ENCODE results near the gene KIAA1671. TPM values are rescaled to one million over a fixed set of nuclear protein-coding genes. Genes with fewer than 3 reads are reported as not detected.

The KIAA1671 gene
- total and polyA plus RNA-seq, 2 of the 4 experiments (the other 2 are of a cell fraction): 0.02 TPM; not detected in 1

DNA sequence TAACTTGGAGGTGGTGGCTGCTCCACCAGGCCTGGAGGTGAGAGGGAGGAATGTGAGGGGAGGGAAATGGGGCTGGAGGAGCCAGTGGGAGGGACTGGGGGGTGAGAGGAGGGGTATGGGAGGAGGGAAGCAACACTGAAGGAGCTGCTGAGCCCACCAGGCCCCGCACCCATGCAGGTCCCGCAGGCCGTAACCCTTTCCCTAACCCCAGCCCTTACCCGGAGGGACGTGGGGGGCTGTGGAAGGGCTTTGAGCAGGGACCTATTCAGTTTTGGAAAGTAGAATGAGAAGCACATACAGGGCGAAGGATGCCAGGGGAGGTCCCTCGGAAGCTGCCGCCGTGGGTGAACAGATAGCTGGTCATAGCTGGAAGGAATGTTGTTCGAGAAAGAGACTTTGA lies 213.3 kb downstream of the KIAA1671 start:
- ATAC-seq (ENCODE audit: low read depth): no peak
- 58% methylated on average over 4 of the region's 10 CpGs; no CpG with 5 or more reads in 1 of the 2 experiments for WGBS, 2 experiments (ENCODE audit: extremely low coverage in 2 of 2, insufficient read length in 1 of 2)
- Histone ChIP-seq H2BK120ac (ENCODE audit: low read depth, low read length) (no peak overlapping the region), H2AK5ac (ENCODE audit: low read depth, low read length) (no peak overlapping the region), H3K79me1 (ENCODE audit: low read depth in 1 of 2, low read length in 2 of 2) (no peaks in the 10 kb centered on the region), H3K9me1 (ENCODE audit: insufficient read depth, low read length) (no peaks in the 10 kb centered on the region), H2BK20ac (ENCODE audit: low read depth, low read length) (no peak overlapping the region), H2AK9ac (replicated peaks; ENCODE audit: low read depth, low read length, poor library complexity) (no peak overlapping the region), H2AFZ (replicated peaks; ENCODE audit: low read length, poor library complexity) (no peak overlapping the region), H3K4ac (ENCODE audit: low read depth, low read length) (no peak overlapping the region), H3K27me3 (ENCODE audit: control insufficient read depth, insufficient read depth, low read length) (no peaks in the 10 kb centered on the region), H3K36me3 (ENCODE audit: control insufficient read depth, insufficient read depth, low read length) (no peaks in the 10 kb centered on the region), H3K9me3 (ENCODE audit: control insufficient read depth, insufficient read depth, low read length) (no peaks in the 10 kb centered on the region), H3K18ac (ENCODE audit: low read depth, low read length) (no peak overlapping the region), H4K91ac (ENCODE audit: insufficient read depth, low read depth, low read length) (no peak overlapping the region), H4K8ac (ENCODE audit: low read depth in 2 of 2, low read length in 2 of 2) (no peak overlapping the region), H4K5ac (ENCODE audit: low read depth, low read length) (no peak overlapping the region), H3K4me1 (ENCODE audit: control insufficient read depth, insufficient read depth, low read length) (no peaks in the 10 kb centered on the region), H3K27ac (ENCODE audit: insufficient read depth, low read length) (no peak overlapping the region), H3K4me3 (ENCODE audit: insufficient read depth, low read depth, low read length) (no peak overlapping the region), H3K9ac (ENCODE audit: low read depth, low read length) (no peak overlapping the region), H3K14ac (replicated peaks; ENCODE audit: low read depth, low read length) (no peak overlapping the region), H3K56ac (ENCODE audit: extremely low read depth, insufficient read depth, low read length) (no peak overlapping the region), H3K4me2 (ENCODE audit: low read depth, low read length) (no peak overlapping the region), H4K20me1 (ENCODE audit: insufficient read depth, low read length) (no peaks in the 10 kb centered on the region), H2BK5ac (ENCODE audit: low read depth, low read length, poor library complexity, severe bottlenecking) (no peak overlapping the region), H3K23ac (ENCODE audit: low read depth, low read length) (no peak overlapping the region), H2BK15ac (ENCODE audit: low read depth, low read length) (no peak overlapping the region)
- no peak for DNase-seq
- intact Hi-C loops (cut with micrococcal nuclease) (no loop called here), in situ Hi-C loops (cut with MboI; ENCODE audit: low sequenced_read_pairs) (no loop called here), dilution Hi-C loops (cut with HindIII; ENCODE audit: low sequenced_read_pairs, unreplicated experiment) (no loop called here)
- ChIA-PET CTCF (no interaction called here), POLR2A (ENCODE audit: unreplicated experiment) (no interaction called here)
- BruUV-seq (replicated peaks): no TSS peak
- TF ChIP-seq BHLHE40 (IDR thresholded peaks at IDR 0.05; ENCODE audit: low read depth, low read length) (no peak), CHD1 (IDR thresholded peaks at IDR 0.05; ENCODE audit: low read depth, low read length) (no peak), RFX5 (IDR thresholded peaks at IDR 0.05; ENCODE audit: low read depth, low read length) (no peak), MXI1 (IDR thresholded peaks at IDR 0.05; ENCODE audit: borderline replicate concordance, low read depth, low read length) (no peak), MAZ (IDR thresholded peaks at IDR 0.05; ENCODE audit: borderline replicate concordance, low read depth, low read length) (no peak), FOS (IDR thresholded peaks at IDR 0.05; ENCODE audit: low read depth, low read length) (no peak), SMC3 (IDR thresholded peaks at IDR 0.05; ENCODE audit: low read depth, low read length) (no peak), RAD21 (IDR thresholded peaks at IDR 0.05; ENCODE audit: low read length) (no peak), MAFK (IDR thresholded peaks at IDR 0.05; ENCODE audit: low read depth, low read length) (no peak), POLR2A (IDR thresholded peaks at IDR 0.05; ENCODE audit: low read depth, low read length) (no peak), CEBPB (IDR thresholded peaks at IDR 0.05; ENCODE audit: low read depth, low read length) (no peak), RCOR1 (IDR thresholded peaks at IDR 0.05; ENCODE audit: insufficient replicate concordance, low read length) (no peak), NFE2L2 (IDR thresholded peaks at IDR 0.05; ENCODE audit: low read depth, low read length) (no peak)
- TF ChIP-seq, protein P1, sequence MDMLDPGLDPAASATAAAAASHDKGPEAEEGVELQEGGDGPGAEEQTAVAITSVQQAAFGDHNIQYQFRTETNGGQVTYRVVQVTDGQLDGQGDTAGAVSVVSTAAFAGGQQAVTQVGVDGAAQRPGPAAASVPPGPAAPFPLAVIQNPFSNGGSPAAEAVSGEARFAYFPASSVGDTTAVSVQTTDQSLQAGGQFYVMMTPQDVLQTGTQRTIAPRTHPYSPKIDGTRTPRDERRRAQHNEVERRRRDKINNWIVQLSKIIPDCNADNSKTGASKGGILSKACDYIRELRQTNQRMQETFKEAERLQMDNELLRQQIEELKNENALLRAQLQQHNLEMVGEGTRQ (IDR thresholded peaks at IDR 0.05; ENCODE audit: low read depth, low read length): no peak
- TF ChIP-seq, protein P2, sequence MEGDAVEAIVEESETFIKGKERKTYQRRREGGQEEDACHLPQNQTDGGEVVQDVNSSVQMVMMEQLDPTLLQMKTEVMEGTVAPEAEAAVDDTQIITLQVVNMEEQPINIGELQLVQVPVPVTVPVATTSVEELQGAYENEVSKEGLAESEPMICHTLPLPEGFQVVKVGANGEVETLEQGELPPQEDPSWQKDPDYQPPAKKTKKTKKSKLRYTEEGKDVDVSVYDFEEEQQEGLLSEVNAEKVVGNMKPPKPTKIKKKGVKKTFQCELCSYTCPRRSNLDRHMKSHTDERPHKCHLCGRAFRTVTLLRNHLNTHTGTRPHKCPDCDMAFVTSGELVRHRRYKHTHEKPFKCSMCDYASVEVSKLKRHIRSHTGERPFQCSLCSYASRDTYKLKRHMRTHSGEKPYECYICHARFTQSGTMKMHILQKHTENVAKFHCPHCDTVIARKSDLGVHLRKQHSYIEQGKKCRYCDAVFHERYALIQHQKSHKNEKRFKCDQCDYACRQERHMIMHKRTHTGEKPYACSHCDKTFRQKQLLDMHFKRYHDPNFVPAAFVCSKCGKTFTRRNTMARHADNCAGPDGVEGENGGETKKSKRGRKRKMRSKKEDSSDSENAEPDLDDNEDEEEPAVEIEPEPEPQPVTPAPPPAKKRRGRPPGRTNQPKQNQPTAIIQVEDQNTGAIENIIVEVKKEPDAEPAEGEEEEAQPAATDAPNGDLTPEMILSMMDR (conservative IDR thresholded peaks at IDR 0.05; ENCODE audit: low read depth, low read length): no peak
